Gastroesophageal sphincter (tissue), 2 donors: ENCODE measurements around the gene UBL3.

Experiments used
- POLR2A ChIP-seq, 2 donors: fragments of 450-650 bp; IDR thresholded peaks; one replicate each; pipeline ENCODE4 v1.6.1; 2017; ENCODE audit warnings: antibody characterized with exemption in 2 of 2, mild to moderate bottlenecking in 2 of 2, moderate library complexity in 1 of 2
- POLR2AphosphoS5 ChIP-seq: sonication (generic); formaldehyde crosslinking; IDR thresholded peaks from one replicate; pipeline ENCODE4 v1.6.1; 2017; ENCODE audit warnings: antibody characterized with exemption

DNA sequence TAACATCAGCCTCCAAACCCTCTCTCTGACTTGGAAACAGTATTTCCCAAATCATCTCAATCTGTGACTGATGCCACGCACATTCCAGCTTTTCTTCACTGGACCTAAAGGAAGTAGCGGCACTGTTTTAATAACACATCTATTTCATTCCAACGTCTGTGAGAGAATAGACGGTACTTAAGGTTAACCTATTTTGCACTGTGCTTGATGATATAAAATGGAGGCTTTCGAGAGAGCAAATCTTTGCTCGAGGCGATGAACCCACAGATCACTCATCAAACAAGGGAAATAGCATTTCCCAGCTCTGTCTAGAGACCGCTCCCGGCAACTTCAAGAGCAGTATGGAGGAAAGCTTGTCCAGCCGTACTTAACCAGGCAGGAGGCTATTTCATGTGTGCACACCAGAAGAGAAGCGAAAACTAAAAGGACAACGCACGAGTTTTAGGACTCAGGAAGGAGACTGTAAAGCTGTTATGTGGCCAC is 2.9 kb downstream of the UBL3 start:
- no peak for TF ChIP-seq POLR2A (IDR thresholded peaks at IDR 0.05)
- no peak for TF ChIP-seq POLR2AphosphoS5
